Measurements from ENCODE around the gene CXCR6.

The CXCR6 gene

GRCh38 chr3:45922950-45923590 is 20.2 kb upstream of the CXCR6 start:
- no peak for DNase-seq

GRCh38 chr3:45923755-45924154 is 19.5 kb upstream of the CXCR6 start:
- no peak for DNase-seq

- DNase-seq = no peak
These were observed 15.4 kb upstream of the CXCR6 start for GRCh38 chr3:45927881-45928280.

GRCh38 chr3:45929042-45929679 is 14.1 kb upstream of the CXCR6 start:
- DNase-seq = peak; percentile 72

- no peak for DNase-seq
These were observed 11.8 kb upstream of the CXCR6 start for GRCh38 chr3:45931496-45931895.

- DNase-seq = no peak
These were observed 11.2 kb upstream of the CXCR6 start for GRCh38 chr3:45932112-45932511.

- no peak for DNase-seq
These were observed 9.7 kb upstream of the CXCR6 start for GRCh38 chr3:45933591-45933990.

GRCh38 chr3:45936261-45936660 is 7.0 kb upstream of the CXCR6 start:
- DNase-seq = no peak

GRCh38 chr3:45937206-45938042 is 5.8 kb upstream of the CXCR6 start:
- DNase-seq = no peak

- no peak for DNase-seq
These were observed 5.2 kb upstream of the CXCR6 start for GRCh38 chr3:45938043-45938435.

- DNase-seq = peak; percentile 91
These were observed 4.4 kb upstream of the CXCR6 start for GRCh38 chr3:45938864-45939263.

- no peak for DNase-seq
These were observed 3.9 kb upstream of the CXCR6 start for GRCh38 chr3:45939341-45939771.

- DNase-seq = no peak
These were observed 3.1 kb upstream of the CXCR6 start for GRCh38 chr3:45940004-45940780.

- DNase-seq = no peak
These were observed 2.4 kb upstream of the CXCR6 start for GRCh38 chr3:45940781-45941365.

GRCh38 chr3:45942051-45942825 is 1.0 kb upstream of the CXCR6 start:
- DNase-seq = no peak

GRCh38 chr3:45944830-45945620 is 1.8 kb downstream of the CXCR6 start:
- DNase-seq = peak; percentile 52

GRCh38 chr3:45946307-45946706 is 3.0 kb downstream of the CXCR6 start:
- no peak for DNase-seq

GRCh38 chr3:45946875-45947274 is 3.6 kb downstream of the CXCR6 start:
- DNase-seq = no peak

GRCh38 chr3:45947361-45947760 is 4.1 kb downstream of the CXCR6 start:
- no peak for DNase-seq

- no peak for DNase-seq
These were observed 5.1 kb downstream of the CXCR6 start for GRCh38 chr3:45948311-45948781.

GRCh38 chr3:45948881-45949280 is 5.6 kb downstream of the CXCR6 start:
- no peak for DNase-seq

All from CD4-positive, alpha-beta T cell treated with Interleukin-6 for 4 hours (primary cell).